ENCODE data around the gene SYCE1.
A peak's percentile ranks its signal among the peaks of the same experiment; 100 is the strongest.
"Not testable (repeated sequence)": the region's sequence is repeated elsewhere in the genome, so short reads cannot be mapped to it uniquely, and the experiment has no call there.

Gene SYCE1

DNA sequence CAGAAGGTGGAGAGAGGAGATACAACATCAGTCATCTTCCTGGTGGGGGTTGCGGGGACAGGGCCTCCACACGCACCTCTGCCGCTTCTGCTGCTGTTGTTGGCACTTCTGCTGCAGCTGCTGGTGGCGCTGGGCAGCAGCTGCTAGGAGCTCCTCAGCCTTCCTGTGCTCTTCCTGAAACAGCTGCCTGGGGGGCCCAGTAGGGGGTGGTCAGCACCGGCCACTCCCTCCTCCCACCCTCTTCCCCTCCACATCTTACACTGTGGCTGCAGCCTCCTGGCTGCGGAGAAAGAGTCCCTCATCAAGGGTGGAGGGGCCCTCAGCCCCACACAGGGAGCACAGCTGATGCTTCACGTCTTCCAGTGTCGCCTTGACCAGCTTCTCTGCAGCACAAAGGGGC is 9.9 kb downstream of the SYCE1 start:
- DNase-seq, result no peak

DNA sequence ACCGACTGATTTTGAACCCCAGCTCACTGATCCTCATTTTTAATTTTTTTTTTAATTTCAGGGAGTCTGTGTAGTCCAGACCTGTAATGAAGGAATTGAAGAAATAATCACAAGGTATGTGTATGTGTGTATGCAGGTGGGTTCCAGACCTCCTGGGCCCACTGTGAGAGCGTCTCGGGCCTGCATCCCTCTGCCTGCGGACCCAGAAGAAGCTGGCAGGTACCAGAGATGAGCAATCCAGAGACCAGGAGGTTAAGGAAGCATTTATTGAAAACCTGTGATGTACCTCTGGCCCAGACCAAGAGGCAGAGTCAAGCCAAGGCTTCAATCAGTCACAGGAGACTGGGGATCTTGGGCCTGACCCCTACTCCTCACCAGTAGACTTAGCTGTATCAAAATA is 10.8 kb downstream of the SYCE1 start:
- DNase-seq, result no peak

DNA sequence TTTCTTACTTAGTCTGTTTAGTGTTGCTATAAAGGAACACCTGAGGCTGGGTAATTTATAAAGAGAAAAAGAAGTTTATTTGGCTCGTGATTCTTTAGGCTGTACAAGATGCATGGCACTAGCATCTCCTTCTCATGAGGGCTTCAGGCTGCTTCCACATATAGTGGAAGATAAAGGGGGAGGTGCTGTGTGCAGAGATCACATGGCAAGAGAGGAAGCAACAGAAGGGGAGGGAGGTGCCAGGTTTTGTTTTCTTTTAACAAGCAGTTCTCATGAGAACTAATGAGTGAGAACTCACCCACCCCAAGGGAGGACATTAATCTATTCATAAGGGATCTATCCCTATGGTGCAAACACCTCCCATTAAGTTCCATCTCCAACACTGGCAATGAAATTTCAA is 20.9 kb downstream of the SYCE1 start:
- DNase-seq, result no peak

- DNase-seq, result not testable (repeated sequence)
Measured at GRCh38 chr10:133541441-133541975, 23.9 kb downstream of the SYCE1 start.

DNA sequence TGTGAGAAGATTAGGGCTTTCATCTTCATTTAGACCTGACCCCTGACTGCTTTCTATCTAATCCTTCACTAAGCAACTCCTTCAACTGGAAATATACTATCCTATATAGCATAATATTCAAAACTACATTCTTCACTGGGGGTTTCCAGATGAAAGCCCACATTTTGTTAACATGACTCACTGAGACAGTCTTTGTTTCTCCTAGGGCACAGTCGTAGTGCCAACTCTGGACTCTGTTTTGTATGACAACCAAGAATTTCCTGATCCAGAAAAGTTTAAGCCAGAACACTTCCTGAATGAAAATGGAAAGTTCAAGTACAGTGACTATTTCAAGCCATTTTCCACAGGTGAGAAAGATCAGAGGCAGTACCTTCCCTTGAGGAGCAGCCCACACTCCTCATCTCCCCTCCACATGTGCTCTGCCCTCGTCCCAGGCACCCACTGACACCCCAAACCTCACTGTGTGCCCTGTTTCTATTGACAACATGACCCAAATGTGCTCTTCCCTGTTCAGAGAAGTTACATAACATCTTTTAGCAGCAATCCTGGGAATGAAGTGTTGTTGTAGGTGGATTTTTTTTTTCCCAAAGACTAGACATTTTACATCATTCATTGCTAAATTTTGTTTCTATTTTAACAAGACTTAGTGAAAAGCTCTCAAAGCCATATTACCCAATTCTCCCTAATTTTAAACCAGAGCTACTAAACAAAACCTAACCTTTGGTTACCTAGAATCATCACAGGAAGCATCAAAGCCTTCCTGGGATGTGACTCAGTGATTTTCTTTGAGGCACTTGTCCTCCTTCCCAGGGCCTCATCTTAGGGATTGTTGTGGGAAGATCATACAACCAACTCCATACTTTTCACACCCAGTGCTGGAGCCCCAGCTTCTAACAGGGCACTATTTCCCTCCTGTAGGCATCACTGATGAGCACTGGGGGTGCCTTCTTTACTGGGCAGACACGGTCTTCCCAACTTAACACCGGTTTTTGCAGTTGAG is 27.5 kb downstream of the SYCE1 start:
- no peak for DNase-seq

- no peak for DNase-seq
Measured at GRCh38 chr10:133536198-133536597, 29.2 kb downstream of the SYCE1 start.

DNA sequence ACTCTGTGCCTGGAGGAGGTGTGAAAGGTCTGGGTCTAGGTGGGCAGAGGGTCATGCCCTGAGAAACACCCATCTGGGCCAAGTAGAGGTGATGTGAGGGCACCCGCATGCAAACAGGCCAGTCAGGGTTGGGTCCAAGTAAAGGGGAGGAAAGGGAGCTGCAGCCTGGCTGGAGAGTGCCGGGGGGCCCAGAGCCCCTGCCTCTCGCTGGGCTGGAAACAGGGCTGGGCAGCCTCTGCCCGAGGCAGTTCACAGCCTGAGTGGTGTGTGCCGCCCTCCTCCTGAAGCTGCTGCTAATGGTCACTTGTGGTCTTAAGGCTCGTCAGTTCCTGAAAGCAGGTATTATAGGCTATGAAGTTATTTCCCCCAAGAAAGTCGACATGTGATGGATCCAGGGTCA is 31.0 kb downstream of the SYCE1 start:
- no peak for DNase-seq

DNA sequence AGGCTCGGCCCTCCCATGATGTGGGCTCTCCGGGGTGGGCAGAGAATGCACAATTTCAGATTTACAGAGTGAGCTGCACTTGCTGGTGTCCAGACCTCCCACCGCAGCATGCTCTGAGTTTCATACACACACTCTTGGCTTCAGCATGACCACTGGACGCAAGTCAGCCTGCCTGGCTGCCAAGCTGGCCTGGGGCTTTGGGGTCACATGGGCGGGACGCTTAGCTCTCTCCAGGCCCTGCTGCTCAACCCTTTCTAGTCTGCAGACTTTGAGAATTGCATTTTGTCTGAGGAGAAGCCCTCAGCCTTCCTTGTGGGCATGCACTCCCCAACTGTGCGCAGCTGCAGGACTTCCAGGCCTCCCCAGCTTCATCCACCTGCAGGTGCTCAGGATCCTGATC is 32.5 kb downstream of the SYCE1 start:
- no peak for DNase-seq

DNA sequence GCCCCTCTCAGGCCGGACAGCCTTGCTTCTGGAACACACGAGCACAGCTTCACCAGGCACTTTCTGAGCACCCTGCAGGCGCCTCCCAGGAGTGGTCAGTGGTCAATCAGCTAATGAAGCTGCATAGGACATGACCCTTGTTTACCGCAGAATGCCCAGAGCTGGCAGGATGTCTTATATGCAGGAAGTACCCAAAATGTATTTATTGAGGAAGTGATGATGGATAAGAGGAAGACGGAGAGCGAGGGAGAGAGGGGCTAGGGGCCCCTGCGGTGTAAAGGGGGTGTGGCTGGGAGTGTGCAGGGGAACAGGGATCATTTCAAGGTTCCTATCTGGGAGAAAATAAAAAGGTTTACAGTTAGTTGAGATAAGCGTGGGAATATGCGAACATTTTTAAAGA is 34.9 kb downstream of the SYCE1 start:
- no peak for DNase-seq

GRCh38 chr10:133529576-133529946 is 35.8 kb downstream of the SYCE1 start:
- DNase-seq, result no peak

- DNase-seq, result no peak
Measured at GRCh38 chr10:133528845-133529575, 36.4 kb downstream of the SYCE1 start.

DNA sequence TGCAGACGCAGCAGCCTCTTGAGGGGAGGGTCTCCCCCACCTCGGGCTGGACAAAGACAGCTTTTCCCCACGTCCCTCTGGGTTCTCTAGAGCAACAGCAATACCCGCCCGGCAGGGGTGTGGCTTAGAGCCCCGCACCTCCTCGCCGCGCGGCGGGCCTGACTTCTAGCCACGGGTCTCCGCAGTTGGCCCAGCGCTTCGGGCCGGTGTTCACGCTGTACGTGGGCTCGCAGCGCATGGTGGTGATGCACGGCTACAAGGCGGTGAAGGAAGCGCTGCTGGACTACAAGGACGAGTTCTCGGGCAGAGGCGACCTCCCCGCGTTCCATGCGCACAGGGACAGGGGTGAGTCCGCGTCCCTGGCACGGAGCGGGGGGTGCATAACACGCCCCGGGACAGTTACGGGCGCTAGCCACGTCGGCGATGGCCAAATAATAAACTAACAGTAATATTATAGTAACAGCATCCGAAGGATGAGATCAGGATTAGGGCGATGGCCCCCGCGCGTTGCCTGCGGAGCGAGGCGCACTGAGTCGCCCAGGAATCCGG is 37.0 kb downstream of the SYCE1 start:
- no peak for DNase-seq

GRCh38 chr10:133527771-133528271 is 37.6 kb downstream of the SYCE1 start:
- no peak for DNase-seq

DNA sequence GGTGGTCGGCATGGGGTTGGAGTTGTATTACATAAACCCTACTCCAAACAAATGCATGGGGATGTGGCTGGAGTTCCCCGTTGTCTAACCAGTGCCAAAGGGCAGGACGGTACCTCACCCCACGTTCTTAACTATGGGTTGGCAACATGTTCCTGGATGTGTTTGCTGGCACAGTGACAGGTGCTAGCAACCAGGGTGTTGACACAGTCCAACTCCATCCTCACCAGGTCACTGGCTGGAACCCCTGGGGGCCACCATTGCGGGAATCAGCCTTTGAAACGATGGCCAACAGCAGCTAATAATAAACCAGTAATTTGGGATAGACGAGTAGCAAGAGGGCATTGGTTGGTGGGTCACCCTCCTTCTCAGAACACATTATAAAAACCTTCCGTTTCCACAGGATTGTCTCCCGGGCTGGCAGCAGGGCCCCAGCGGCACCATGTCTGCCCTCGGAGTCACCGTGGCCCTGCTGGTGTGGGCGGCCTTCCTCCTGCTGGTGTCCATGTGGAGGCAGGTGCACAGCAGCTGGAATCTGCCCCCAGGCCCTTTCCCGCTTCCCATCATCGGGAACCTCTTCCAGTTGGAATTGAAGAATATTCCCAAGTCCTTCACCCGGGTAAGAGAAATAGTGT is 38.3 kb downstream of the SYCE1 start, which contains the start of gene CYP2E1:
Gene CYP2E1 (plus strand): TSS at position 407 of the 632 bp plus-strand sequence. CDS start 33 bp downstream, at position 440.
- DNase-seq, result no peak

- DNase-seq, result no peak
Measured at GRCh38 chr10:133525444-133525843, 39.9 kb downstream of the SYCE1 start.

- no peak for DNase-seq
Measured at GRCh38 chr10:133523631-133524203, 41.7 kb downstream of the SYCE1 start.

DNA sequence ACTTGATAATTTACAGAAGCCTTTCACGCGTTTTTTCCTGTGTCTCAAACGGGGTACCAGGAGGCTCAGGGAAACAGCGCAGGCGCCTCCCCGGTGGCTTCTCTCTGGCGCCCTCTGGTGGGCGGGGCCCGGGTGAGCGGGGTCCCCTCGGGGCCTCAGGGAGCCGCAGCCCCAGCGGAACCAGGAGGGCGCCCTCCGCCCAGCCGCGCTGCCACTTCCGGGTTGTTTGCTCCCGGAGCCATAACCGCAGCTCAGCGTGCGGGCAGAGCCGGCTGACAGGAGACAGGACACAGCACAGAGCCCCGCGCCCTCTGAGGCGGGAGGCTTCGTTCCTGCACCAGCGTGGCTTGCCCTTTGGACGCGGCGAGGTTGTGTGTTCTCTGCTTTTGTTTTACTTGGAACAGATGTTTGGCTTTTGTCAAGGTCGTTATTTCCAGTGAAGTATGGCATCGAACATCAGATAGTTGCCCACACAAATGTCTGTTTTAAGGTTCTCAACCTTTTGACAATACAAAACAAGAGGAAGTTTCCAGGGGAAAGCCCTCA is 45.1 kb downstream of the SYCE1 start:
- peak; percentile 30 to 40 for DNase-seq

DNA sequence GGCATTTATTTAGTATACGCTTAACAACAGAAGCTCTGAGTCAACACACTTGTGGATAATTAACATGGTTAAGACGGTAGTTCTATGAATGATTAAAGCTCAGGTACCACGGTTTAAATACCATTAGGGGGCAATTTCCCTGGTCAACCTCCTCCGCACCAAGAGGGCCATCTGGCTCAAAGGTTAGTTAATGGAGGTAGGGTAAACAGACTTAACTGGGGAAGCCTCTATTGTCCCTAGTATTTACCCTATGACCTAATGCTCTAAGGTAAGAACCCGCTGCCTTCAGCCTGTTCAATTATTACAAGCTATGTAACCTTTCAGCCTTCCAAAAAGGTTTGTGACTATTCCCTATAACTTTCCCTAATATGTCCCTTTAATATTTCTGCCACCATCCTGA is 46.9 kb downstream of the SYCE1 start:
- not testable (repeated sequence) for DNase-seq

- DNase-seq, result no peak
Measured at GRCh38 chr10:133516057-133516456, 49.3 kb downstream of the SYCE1 start.

- no peak for DNase-seq
Measured at GRCh38 chr10:133515471-133515870, 49.9 kb downstream of the SYCE1 start.

DNA sequence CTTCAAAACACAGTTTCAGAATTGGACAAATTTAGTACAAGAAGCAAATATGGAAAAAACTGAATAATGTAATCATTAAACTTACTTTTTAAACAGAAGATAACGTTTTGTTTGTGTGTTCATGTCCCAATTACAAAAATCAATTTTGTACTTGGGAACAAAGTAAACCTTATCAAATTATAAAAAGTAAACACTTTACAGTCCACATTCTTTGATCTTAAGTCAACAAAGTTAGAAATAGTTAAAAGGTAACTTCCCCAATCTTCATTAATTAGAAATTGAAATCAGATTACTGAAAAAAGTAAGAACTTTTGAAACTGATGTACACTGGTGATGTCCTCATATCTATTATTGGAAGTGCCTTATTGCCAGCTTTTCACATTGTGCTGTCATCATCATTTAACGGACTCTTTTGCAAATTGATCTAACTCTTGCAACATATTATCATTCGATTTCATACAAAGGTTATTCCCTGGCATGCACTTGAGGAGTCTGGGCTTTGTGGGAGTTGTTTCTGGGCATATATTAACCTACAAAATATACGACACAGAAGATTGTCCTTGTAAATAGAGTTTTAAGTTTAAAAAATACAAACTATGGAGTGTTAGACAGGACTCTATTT is 53.4 kb downstream of the SYCE1 start:
- no peak for DNase-seq
